Stimulated activated CD4-positive, alpha-beta T cell treated with anti-CD3 and anti-CD28 coated beads, Interleukin-12 subunit alpha, Interleukin-12 subunit beta, amount 100 ng/mL, for 48 hours (primary cell): ENCODE results near the gene GPR55.
"Not testable (repeated sequence)": the region's sequence is repeated elsewhere in the genome, so short reads cannot be mapped to it uniquely, and the experiment has no call there.

ENCODE experiments used
- DNase-seq, 3 donors: peaks; one replicate each; pipeline ENCODE4 v3.0.0-alpha.2; 2020; ENCODE audit warnings: low read depth in 2 of 3, low spot score in 1 of 3

Gene GPR55

DNA sequence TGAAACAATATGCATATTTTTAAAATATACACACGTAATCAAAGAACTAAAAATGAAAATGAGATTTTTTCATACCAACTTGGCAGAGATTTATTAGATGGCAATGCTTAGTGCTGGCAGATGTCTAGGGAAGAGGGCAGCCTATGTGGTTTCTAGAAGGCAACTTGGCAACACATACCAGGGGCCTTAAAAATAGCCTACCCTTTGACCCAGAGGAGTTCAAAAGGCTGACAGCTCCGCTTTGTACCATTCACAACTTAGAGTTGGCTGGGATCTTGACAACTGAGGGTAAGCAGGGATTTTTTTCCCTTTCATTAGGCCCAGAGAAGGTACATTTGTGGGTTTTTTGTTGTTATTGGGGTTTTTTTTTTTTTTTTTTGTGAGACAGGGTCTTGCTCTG lies 26.4 kb upstream of the GPR55 start:
- DNase-seq, result no peak

DNA sequence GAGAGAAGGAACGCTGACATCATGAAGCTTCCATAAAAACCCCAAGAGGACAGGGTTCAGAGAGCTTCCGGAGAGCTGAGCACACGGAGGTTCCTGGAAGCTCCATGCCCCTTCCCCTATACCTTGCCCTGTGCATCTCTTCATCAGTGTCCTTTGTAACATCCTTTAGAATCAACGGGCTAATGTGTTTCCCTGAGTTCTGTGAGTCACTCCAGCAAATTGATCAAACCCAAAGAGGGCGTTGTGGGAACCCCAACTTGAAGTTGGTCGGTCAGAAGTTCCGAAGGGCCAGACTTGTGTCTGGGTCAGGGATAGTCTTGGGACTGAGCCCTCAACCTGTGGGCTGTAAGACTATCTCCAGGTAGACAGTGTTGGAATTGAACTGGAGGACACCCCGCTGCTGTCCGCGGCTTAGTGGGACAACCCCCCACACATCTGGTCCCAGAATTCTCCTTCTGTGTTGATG lies 25.9 kb upstream of the GPR55 start:
- DNase-seq, result no peak

DNA sequence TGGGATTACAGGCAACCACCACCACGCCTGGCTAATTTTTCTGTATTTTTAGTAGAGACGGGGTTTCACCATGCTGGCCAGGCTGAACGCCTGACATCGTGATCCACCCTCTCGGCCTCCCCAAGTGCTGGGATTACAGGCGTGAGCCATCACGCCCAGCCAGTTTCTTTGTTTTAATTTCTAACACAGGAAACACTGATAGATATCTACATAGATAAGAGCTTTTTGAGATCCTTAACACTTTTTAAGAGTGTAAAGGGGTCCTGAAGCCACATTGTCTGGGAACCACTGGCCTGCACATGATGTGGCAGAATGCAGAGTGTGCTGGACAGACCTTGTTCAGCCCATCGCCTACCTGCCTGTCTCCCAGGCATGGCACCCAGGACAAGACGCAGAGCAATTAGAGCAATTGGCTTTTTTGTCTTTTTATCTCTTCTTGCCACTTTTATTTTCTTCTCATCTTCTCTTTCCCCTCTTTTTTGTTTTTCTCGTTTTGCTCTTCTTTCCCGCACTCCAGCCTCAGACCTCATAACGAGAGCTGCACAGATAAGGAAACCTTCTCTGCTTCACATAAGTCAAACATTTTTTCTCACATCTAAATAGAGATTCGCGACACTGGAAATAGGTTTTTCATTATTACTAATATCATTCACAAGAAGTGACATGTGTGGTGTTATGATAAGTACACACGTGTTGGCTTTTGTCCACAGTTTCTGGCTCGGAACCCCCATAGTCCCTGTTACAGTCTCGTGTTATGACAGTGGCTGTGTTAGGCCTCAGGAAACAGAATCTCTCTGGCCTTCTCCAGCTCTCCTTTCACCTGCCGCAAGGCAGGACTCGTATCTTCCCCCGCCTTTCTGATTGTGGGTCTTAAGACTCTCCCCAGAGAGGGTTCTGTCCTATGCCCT lies 25.2 kb upstream of the GPR55 start:
- peak in 1 of 3 donors; percentile 30 for DNase-seq

DNA sequence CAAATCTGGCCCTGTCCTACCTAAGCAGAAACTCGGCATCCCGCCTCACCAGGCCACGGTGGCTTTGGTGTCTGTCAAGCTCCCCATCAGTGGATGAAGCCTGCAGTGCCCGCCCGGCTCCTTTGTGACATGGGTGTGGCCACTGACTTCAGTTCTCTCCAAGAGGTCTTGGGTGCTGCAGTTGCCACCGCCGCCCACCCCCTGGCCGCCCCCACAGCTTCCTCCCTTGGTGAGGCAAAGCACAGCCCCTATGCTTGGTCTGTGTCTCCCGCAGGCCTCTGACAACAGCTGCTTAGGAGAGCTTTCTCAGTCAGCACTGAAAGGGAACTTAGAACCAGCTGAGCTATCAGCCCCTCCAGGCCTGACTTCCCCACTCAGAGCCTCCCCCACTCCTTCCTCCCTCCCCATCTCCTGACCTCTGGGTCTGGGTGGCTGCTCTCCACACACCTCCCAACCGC lies 22.9 kb upstream of the GPR55 start:
- DNase-seq, result no peak

DNA sequence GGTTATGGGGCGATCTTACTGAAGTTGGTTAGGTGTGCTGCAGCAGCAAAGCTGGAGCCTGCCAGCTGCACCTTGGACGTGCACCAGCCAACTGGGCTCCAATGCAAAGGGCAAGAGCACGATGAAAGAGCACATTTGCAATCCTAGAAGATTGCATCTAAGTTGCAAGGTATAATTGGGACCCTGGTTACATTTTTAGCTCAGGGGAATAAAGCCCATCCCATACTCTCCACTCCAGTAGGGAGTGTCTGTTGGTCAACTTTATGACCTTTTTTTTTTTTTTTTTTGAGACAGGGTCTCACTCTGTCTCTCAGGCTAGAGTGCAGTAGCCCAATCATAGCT lies 22.2 kb upstream of the GPR55 start:
- no peak for DNase-seq

DNA sequence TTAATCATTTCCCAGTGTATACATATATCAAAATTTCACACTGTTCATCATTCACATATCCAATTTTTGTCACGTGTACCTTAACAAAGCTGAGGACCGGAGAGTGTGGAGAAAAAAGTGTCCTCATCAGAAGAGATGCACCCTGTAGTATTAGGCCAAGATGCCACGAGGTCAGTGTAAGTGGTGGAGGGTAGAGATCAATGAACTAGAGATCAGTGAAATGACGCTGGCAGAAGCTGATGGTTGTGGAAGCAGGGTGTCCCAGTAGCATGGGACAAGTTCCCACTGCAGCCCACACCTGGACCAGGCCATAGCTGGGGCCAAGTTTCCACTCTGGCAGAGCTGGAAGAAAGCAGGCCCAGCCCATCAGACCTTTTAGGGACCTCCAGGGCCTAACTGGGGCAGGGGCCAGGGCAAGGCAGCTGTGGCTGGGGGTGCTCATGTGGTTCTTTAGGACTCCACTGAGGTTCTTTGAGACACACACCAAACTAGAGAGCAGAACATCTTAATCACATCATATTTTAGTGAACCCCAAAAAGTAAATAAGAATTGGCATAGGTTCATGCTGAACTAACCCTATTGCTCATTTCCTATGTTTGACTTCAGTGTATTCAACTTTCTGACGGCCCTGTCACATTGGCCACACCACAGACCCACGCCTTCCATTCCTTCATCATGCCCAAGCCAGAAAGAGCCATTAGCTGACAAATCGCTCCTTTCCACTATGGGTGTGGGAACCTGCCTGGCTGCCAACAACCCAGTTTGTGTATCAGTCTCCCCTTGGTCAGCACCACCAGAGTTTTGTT lies 21.6 kb upstream of the GPR55 start:
- DNase-seq, result no peak

DNA sequence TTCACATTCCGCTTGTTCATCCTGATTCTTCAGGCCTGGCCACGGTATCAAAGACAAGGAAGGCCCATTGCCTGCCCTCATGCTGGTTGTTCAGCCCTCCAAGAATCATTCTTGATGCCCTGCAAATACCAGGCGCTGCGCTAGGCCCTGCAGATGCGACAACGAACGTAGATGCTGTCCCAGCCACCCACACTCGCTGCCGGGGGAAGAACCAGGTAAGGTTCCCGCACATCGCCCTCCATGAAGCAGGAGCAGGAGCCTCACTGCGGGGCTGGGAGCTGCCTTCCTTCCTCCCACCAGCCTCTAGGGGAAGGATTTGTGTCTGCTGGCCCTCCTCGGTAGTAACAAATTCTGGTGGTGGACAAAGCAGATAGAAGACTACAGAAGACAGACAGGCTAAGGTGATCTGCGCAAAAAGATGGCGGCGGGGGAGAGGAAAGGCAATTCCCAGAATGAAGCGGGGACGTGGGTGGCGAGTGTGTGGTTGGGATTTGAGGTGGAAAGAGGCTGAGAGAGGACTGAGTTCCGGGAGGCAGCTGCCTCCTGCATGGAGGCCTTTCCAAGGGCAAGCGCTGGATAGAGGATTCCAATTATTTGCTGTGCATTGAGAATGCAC lies 19.8 kb upstream of the GPR55 start:
- no peak for DNase-seq

DNA sequence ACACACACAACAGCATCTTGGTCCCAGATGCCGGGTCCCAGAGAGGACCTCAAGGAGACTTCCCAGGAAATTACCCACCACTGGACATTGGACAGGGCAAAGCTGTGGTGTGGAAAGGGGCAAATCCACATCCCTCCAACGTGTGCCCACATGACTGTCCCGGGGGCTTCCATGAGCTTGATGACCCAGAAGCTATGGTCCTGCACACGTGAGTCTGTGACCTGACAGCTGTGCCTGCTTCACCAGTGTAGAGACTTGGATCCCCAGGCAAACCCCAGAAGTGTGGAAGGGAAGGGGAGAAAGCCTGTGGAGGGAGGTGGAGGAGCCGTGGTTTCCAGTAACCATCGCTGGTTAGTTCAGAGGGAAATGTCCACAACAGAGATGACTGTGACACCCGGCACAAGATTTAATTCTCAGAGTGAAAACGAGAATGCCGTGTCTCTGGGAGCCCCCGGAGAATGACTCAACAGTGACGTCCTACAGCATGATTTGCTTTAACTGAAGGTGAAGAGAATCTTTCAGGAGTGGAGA lies 19.1 kb upstream of the GPR55 start:
- DNase-seq, result peak in 2 of 3 donors; percentile 47 to 62

DNA sequence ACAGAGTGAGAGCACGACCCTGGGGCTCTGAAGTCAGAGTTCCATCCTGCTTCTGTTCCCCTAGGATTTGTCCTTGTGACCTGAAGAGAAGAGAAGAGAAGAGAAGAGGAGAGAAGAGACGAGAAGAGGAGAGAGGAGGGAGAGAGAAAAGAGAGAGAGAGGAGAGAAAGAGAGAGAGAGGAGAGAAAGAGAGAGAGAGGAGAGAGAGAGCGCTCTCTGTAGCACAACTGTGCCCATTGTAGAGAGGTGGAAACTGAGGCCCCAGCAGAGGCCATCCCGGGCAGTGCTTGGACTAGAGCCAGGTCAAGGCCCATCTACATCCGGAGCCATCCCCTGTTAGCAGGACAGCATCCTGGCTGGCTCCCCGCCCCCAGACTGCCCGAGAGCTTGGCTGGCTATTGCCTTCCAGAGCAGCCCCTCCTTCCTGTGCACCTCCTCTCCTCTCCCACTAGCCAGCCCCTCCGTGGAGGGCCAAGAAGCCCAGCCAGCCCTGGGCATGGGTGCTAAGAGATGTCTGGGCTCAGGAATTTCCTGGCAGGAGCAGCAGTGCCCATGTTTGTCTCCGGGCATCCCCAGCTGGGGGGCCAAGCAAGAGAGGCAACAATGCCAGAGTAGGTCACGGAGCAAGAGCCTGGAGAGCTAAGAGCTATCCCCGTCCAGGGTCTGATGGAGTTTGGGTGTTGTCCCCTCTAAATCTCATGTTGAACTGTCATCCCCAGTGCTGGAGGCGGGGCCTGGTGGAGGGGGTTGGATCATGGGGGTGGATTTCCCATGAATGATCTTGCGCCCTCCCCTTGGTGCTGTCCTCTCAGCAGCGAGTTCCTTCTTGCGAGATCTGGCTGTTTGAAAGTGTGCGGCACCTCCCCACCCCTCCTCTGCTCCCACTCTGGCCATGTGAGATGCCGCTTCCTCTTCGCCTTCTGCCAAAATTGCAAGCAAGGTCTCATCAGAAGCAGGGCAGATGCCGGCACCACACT lies 18.2 kb upstream of the GPR55 start:
- DNase-seq, result peak in 1 of 3 donors; percentile 15

DNA sequence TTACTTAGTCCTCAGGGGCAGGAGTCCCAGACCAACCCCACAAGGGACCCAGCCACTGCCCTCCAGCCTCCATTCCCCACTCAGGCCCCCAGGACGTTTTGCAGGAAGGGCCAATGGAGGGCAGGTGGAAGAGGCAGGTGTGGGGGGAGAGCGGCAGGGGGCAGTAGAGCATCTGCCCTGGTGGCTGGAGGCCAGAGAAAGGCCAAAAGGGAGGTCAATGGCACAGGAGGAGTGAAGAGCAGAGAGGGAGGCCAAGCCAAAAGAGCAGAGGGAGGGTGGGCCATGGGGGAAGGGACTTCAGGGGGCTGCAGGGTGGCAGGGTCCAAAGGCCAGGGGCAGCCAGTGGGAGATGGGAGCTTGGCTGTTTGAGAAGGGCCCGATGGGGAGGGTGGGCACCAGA lies 17.3 kb upstream of the GPR55 start:
- DNase-seq, result no peak

DNA sequence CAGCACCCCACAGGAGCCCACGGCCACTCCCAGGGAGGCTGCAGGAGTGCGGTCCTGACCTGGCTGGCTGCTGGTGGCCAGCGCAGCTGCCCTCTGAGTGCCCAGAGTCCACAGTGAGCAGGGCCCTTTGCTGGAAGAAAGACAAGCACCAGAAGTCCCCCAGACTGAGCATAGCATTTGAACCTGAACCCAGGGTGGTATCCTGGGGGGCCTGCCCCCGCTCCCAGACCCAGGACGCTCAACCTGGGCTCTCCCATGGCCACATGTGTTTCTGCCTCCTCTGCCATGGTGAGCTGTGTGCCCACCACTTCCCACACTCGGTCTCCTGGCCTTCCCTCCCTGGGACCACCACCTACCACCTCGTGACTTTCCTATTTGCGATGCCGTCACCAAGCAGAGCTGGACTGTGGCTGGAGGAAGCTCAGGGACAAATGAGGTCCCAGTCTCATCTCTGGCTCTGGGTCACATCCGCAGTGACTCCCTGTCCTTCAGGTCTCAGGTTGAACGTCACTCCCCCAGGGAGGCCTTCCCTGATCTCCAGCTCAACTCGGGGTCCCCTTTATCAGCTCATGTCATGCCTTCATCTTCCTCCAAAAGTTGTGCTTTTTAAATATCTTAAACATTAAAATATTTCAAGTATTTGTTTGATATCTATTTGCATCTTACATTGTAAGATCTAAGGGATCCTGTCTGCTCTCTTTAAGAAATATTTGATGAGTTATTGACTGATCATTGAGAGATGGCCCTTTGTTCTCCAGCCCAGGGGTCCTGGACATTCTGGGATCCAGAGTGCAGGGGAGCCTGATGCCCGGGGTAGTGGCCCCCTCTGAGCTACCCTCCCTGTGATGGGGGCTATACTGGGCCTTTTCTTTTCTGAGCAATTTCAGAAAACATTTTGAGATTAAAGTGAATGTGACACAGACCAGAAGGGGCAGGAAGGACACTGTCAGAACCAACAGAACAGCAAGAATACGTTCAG lies 16.4 kb upstream of the GPR55 start:
- DNase-seq, result no peak

DNA sequence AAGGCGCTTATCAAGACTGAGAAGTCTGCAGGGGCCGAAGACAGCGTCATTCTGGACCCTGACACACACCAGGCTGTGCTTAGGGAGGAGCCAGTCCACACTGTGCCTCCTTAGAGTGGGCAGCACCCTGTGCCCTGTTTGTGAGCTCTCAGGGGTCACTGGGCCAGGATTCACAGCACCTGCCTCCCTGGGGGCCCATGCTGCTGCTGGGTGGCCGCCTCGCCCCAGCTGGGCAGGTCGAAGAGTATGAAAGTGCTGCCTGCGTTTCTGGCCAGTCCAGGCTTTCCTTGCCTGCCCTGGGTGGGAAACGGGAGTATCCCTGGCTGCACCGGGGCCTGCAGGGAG lies 15.4 kb upstream of the GPR55 start:
- DNase-seq, result no peak

DNA sequence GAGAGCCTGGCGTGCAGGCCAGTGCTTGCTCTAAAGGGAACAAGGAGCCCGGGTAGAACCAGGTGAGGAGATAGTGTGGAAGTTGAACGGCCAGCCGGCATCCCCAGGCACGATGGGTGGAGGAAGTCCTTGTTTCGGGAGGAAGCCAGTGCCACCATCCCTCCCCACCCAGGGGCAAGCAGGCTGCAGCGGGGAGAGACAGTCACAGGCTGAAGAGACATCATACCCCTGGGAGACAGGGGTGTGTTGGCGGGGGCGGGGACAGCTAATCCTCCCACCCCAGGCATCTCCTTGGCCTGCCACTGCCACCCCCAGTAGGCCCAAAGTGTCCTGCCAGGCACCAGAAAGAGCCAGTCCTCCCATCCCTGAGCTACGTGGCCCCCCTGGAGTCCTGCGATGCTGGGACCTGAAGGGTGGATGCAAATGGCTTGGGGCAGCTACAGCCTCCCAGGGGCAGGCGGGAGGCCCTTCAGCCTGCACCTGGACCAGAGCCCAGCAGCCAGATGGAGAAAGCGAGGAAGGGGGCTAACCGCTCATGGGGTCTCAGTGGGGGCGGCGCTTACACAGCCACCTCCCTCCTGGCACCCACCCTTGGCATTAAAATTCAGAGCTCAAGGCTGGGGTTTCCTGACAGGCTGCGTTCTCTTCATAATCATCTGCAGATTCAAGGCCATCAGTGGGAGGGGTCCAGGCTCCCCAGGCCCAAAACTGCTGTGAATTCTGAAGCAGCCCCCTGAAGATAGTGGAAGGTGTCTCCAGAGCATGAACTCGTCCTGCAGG lies 14.8 kb upstream of the GPR55 start:
- DNase-seq, result no peak

DNA sequence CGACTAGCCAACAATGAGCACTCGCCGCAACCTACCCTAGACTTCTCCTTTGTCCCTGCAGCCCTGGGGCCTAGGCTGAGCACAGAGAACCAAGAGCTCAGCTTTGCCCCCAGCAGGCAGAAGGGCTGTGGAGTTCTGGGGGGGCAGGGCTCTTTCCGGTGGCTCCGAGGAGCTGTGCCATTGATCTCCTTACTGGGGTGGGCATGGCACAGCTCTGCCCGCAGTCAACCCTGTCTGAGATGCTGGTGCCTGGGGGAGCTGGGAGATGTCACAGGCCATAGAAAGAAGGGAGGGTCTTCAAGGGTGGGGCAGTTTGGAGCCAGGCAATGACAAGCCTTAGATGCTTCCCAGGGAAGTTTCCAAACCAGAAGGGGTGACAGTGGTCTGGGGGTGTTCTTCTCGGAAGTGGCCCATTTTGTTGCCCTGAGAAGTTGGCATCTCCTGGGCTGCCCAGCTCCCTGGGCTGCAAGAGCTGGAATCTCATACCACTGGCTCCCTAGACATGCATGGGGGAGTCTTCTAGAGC lies 14.1 kb upstream of the GPR55 start:
- DNase-seq, result no peak

DNA sequence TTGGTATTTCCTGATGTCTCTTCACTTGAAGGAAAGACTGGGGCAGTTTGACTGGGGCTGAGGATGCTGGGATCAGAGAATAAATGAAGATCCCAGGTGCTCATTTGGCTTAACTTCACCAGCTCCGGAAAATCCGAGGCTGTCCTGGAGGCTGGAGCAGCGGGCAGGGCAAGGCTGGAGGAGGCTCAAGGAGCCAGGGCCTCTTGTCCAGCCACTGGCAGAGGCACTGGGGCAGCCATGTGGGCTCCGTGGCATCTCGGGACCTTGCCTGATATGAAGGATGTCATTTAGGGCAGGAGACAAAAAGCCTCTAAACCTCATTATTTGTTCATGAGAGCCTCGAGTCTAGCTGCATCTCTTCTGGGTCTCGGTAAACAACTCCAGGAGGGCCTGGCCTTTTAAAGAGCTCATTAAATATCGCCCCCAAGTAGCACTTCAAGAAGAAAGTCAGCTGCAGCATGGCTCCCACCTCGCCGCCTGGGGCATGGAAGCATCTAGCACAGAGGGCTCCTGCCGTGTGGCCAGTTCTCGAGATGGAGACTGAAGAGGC lies 13.5 kb upstream of the GPR55 start:
- DNase-seq, result no peak

DNA sequence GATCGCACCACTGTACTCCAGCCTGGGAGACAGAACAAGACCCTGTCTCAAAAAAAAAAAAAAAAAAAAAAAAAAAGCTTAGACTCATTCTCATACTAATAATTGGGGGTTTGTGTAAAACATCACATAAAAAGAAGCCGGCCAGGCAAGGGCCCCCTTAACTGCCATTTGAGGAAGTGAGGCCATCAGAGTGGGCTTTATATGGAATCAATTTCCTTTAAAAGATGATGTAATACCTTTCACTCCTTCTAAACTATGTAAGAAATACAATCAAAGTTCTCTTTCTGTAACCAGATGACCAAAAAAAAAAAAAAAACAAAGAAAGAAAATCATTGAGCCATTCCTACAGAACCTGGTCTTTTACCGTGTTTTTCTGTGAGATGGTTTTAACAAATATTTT lies 13.1 kb upstream of the GPR55 start:
- DNase-seq, result no peak

DNA sequence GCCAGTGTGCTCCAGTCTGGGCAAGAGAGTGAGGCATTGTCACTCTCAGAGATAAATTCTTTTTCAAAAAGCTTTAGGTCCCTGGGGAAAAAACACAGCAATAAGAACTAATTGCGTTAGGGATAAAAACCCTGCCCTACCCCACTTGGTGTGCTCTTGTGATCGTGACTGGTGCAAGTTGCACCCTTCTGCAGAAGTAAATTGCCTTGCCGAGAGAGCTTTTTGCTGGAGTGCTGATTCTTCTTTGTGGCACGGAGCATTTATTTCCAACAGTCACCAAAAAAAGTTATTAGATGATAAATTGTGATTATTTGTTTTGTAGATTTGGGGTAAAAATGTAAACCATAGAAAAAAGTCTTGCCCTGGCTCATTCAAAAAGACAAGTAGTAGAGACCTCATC lies 12.3 kb upstream of the GPR55 start:
- no peak for DNase-seq

DNA sequence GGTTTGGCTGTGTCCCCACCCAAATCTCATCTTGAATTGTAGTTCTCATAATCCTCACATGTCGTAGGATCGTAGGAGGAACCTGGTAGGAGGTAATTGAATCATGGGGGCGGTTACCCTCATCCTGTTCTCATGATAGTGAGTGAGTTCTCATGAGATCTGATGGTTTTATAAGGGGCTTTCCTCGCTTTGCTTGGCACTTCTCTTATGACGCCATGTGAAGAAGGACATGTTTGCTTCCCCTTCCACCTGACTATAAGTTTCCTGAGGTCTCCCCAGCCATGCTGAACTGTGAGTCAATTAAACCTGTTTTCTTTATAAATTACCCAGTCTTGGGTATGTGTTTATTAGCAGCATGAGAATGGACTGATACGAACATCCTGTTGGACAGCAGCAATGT lies 11.2 kb upstream of the GPR55 start:
- not testable (repeated sequence) for DNase-seq
